GM12872 (cell line): ENCODE measurements around the gene PARVG.

ENCODE experiments used
- TF ChIP-seq, protein P1 (sequence below): IDR thresholded peaks from 3 replicates; pipeline ENCODE4 v1.5.1; 2011; ENCODE audit warnings: low read depth, mild to moderate bottlenecking, low read length, moderate library complexity; ENCODE audit not compliant: insufficient read depth

Gene PARVG

GRCh38 chr22:44242946-44243724 is 62.4 kb downstream of the PARVG start:
- TF ChIP-seq, protein P1, sequence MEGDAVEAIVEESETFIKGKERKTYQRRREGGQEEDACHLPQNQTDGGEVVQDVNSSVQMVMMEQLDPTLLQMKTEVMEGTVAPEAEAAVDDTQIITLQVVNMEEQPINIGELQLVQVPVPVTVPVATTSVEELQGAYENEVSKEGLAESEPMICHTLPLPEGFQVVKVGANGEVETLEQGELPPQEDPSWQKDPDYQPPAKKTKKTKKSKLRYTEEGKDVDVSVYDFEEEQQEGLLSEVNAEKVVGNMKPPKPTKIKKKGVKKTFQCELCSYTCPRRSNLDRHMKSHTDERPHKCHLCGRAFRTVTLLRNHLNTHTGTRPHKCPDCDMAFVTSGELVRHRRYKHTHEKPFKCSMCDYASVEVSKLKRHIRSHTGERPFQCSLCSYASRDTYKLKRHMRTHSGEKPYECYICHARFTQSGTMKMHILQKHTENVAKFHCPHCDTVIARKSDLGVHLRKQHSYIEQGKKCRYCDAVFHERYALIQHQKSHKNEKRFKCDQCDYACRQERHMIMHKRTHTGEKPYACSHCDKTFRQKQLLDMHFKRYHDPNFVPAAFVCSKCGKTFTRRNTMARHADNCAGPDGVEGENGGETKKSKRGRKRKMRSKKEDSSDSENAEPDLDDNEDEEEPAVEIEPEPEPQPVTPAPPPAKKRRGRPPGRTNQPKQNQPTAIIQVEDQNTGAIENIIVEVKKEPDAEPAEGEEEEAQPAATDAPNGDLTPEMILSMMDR: no peak

GRCh38 chr22:44243761-44244160 is 63.0 kb downstream of the PARVG start:
- TF ChIP-seq, protein P1: no peak

- TF ChIP-seq, protein P1: no peak
These were observed 63.6 kb downstream of the PARVG start for GRCh38 chr22:44244265-44244822.

GRCh38 chr22:44245438-44245837 is 64.7 kb downstream of the PARVG start:
- TF ChIP-seq, protein P1: no peak

GRCh38 chr22:44245867-44246266 is 65.1 kb downstream of the PARVG start:
- TF ChIP-seq, protein P1: no peak

GRCh38 chr22:44246615-44247326 is 66.0 kb downstream of the PARVG start:
- TF ChIP-seq, protein P1: no peak

GRCh38 chr22:44247346-44247745 is 66.6 kb downstream of the PARVG start:
- TF ChIP-seq, protein P1: no peak
